NCI-H128 (cell line): ENCODE results near the gene TBATA.

Experiments used
- DNase-seq: peaks from one replicate; lab custom pipeline; 2025; ENCODE audit not compliant: unreplicated experiment; lab: John Stamatoyannopoulos, UW

TBATA gene

GRCh38 chr10:70722820-70723424 lies 62.3 kb downstream of the TBATA start:
- no peak for DNase-seq
